ENCODE results near the gene POU2F1.

DNA sequence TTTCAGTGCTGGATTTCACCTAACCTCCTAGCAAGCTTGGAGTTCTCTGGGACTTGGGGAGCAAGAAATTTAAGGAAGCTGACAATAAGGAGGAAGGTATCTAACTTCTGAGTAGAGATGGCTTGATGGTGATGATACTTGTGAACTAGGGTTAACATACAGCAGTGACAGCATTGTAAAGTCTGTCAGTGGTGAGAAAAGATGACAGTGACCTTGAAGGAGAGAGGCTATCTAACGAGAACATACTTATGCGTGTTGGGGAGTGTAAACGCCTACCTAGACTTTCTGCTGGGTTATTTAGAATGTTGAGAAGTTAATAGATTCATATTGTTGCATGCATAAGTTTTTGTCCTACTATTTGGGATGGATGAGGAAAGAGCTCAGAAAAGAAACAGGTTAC lies 16.3 kb downstream of the POU2F1 start:
- TF ChIP-seq, protein P1, sequence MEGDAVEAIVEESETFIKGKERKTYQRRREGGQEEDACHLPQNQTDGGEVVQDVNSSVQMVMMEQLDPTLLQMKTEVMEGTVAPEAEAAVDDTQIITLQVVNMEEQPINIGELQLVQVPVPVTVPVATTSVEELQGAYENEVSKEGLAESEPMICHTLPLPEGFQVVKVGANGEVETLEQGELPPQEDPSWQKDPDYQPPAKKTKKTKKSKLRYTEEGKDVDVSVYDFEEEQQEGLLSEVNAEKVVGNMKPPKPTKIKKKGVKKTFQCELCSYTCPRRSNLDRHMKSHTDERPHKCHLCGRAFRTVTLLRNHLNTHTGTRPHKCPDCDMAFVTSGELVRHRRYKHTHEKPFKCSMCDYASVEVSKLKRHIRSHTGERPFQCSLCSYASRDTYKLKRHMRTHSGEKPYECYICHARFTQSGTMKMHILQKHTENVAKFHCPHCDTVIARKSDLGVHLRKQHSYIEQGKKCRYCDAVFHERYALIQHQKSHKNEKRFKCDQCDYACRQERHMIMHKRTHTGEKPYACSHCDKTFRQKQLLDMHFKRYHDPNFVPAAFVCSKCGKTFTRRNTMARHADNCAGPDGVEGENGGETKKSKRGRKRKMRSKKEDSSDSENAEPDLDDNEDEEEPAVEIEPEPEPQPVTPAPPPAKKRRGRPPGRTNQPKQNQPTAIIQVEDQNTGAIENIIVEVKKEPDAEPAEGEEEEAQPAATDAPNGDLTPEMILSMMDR (IDR thresholded peaks at IDR 0.05): no peak
- TF ChIP-seq POLR2A (IDR thresholded peaks at IDR 0.05): no peak

Data from sigmoid colon (tissue), 3 donors.